NCI-H1436 treated with DMSO at 0.1 percent for 48 hours (cell line): ENCODE data around the gene CLDN18.

Experiments used
- DNase-seq: peaks from one replicate; lab custom pipeline; 2025; lab: John Stamatoyannopoulos, UW

Gene CLDN18

GRCh38 chr3:138009476-138010272, at the start of gene CLDN18:
TSS of gene CLDN18 (plus strand) at chr3:138010165. CDS start at chr3:138010226, 61 bp downstream.
- DNase-seq: no peak

- no peak for DNase-seq
Observed at GRCh38 chr3:137962251-137962650, 47.7 kb upstream of the CLDN18 start.

DNA sequence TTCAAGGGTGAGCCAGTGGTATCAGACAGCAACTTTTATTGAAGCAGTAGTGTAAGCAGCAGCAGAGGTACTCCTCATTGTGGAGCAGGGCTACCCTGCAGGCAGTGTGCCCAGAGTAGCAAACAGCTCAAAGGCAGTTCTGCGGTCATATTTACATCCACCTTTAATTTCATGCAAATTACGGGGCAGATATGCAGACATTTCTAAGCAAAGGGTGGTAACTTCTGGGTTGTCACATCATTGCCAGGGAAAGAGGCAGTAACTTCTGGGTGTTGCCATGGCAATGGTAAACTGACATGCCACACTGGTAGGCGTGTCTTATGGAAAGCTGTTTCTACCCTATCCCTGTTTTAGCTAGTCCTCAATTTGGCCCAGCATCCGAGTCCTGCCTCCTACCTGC, 46.5 kb upstream of the CLDN18 start:
- no peak for DNase-seq

DNA sequence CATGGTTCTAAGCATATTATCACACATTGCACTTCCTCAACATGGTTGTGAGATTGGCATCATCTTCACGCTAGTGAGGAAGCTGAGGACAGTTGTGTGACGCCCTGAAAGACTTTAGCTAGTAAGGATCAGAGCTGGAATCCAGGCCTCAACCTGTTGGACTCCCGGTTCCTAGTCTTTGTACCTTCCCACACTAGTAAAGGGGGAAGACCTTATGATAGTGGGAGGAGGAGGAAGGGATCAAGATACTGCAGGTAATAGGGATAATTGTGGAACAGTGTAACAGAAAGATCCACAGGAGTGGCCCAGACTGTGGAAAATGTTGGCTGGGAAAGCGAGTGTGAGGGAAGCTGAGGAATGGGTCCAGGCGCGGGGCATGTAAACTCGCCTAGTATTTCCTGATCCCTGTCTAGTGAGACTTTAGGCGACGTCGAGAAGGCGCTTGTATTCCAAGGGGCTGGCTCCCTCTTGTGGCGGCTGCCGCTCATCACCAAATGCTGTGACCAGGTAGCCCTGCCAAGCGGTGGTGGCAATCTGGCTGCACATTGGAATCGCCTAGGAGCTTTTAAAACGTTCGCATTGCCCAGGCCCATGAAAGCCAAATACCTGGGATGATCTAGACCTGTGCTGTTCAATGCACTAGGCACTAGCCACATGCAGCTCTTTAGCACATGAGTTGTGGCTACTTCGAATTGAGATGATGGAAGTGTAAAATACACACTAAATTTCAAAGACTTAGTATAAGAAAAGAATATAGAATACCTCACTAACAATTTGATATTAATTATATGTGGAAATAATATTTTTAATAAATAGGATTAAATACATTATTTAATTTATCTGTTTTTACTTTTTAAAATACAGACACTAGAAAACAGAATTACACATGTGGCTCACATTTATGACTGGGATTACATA, 38.8 kb upstream of the CLDN18 start:
- DNase-seq: no peak

GRCh38 chr3:137972396-137972795, 37.6 kb upstream of the CLDN18 start:
- DNase-seq: no peak

DNA sequence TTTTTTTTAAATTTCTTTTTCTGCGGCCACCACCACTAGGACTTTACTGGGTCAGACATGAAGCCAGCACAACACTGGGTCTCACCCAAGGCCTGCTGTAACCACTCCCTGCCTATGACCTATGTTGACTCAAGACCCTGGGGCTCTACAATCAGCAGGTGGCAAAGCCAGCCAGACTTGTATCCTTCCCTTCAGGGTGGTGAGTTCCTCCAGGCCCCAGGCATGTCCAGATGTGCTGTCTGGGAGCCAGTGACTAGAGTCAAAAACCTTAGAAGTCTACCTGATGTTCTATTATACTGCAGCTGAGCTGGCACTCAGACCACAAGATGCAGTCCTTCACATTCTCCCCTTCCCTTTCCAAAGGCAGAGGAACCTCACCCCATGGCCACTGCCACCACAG, 31.6 kb upstream of the CLDN18 start:
- no peak for DNase-seq

GRCh38 chr3:137987723-137988122, 22.2 kb upstream of the CLDN18 start:
- no peak for DNase-seq

GRCh38 chr3:137988152-137988551, 21.8 kb upstream of the CLDN18 start:
- no peak for DNase-seq

- DNase-seq: no peak
Observed at GRCh38 chr3:137988982-137989381, 21.0 kb upstream of the CLDN18 start.

DNA sequence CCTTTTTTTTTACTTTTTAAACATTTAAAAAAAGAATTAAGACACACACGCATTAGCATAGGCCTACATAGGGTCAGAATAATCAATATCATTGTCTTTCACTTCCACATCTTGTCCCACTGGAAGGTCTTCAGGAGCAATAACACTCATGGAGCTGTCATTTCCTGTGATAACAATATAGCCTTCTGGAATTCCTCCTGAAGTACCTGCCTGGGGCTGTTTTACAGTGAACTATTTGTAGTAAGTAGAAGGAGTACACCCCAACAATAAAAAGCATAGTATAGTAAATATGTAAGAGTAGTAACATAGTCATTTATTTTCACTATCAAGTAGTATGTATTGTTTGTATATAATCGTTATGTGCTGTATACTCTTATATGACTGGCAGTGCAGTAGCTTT, 19.5 kb upstream of the CLDN18 start:
- no peak for DNase-seq

- DNase-seq: no peak
Observed at GRCh38 chr3:137992592-137992991, 17.4 kb upstream of the CLDN18 start.

GRCh38 chr3:137998121-137999042, 11.6 kb upstream of the CLDN18 start:
- no peak for DNase-seq

DNA sequence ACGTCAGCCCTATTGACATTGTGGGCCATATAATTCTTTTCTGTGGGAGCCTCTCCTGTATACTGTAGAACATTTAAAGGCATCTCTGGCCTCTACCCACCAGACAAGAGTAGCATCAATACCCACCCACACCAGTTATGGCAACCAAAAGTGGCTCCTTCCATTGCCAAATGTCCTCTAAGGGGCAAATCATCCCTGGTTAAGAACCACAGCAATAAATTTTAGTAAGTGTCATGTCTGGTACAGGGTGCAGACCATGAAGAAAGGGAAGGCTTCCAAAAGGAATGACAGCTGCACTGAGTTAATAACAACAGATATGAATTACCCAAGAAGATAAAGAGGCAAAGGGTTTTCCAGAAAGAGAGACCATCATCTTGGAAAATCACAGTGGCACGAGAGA, 6.9 kb upstream of the CLDN18 start:
- no peak for DNase-seq

- DNase-seq: no peak
Observed at GRCh38 chr3:138005627-138006026, 4.3 kb upstream of the CLDN18 start.

- no peak for DNase-seq
Observed at GRCh38 chr3:138007898-138008297, 2.1 kb upstream of the CLDN18 start.

DNA sequence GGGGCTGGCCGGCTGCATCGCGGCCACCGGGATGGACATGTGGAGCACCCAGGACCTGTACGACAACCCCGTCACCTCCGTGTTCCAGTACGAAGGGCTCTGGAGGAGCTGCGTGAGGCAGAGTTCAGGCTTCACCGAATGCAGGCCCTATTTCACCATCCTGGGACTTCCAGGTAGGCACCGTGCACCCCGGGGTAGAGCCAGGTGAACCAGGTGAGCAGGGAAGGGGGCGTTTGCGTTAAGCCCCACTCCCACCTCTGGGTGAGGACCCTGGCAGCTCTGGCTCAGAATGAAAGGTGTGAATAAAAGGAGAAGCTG, 267 bp downstream of the CLDN18 start:
- DNase-seq: no peak

- DNase-seq: no peak
Observed at GRCh38 chr3:138011722-138012121, 1.8 kb downstream of the CLDN18 start.

- no peak for DNase-seq
Observed at GRCh38 chr3:138012526-138012925, 2.6 kb downstream of the CLDN18 start.

- no peak for DNase-seq
Observed at GRCh38 chr3:138016065-138016464, 6.1 kb downstream of the CLDN18 start.

- DNase-seq: no peak
Observed at GRCh38 chr3:138019281-138020069, 9.5 kb downstream of the CLDN18 start.

- no peak for DNase-seq
Observed at GRCh38 chr3:138023754-138024153, 13.8 kb downstream of the CLDN18 start.
